K562 (cell line): ENCODE results near the gene SPATA2. TPM values are rescaled to one million over a fixed set of nuclear protein-coding genes. Genes with fewer than 3 reads are reported as not detected.

Source experiments
- ATAC-seq: fragments of 200-7000 bp; cut with Tn5 transposase; 3 replicates; pipeline ENCODE4 v1.9.1; 2020; ENCODE audit warnings: moderate library complexity
- BruUV-seq: library from RNA; stranded (reverse); fragments of 400-500 nt; replicated peaks from 2 replicates; lab custom pipeline; 2021; lab: Mats Ljungman, UMichigan
- CTCF ChIA-PET: fragments of 300-600 bp; formaldehyde crosslinking; extraction: SDS; loops from one replicate; lab custom pipeline; 2021; ENCODE audit warnings: low intra/inter-chr PET ratio; lab: Yijun Ruan, JAX
- POLR2A ChIA-PET: fragments of 300-600, 350-650 bp; sonication (Branson Sonifier 250); formaldehyde crosslinking; extraction: SDS; loops from one replicate; lab custom pipeline; 2021; ENCODE audit warnings: antibody characterized with exemption, inconsistent platforms; lab: Yijun Ruan, JAX
- DNase-seq, 4 experiments: peaks; one replicate each; pipeline versions ENCODE4 v3.0.0 to v3.0.0-alpha.2; 2011 to 2018; ENCODE audit warnings: low spot score in 3 of 4, mixed read lengths in 3 of 4; ENCODE audit errors: extremely low read depth in 1 of 4
- FAIRE-seq: peaks from 2 replicates; lab custom pipeline; 2011; peaks lifted over from hg19 to GRCh38; lab: Jason Lieb, UNC
- H2AFZ ChIP-seq: 2 replicates; pipeline ENCODE4 v1.6.0; 2011; ENCODE audit warnings: low read depth, low read length, control low read depth, inconsistent platforms
- H3K27ac ChIP-seq: fragments of 200-600 bp; 3 replicates; pipeline ENCODE4 v1.8.0; 2011; ENCODE audit warnings: low read depth, mild to moderate bottlenecking, control low read depth, inconsistent platforms, low read length, moderate library complexity, mixed read lengths; ENCODE audit errors: extremely low read depth
- H3K27me3 ChIP-seq, 2 experiments: fragments of 300-600 bp in 1 of 2; 2 replicates in 1 of 2; 3 replicates in 1 of 2; pipeline versions ENCODE4 v1.6.0 to v1.8.0; 2011; ENCODE audit warnings: inconsistent platforms in 2 of 2, low read length in 2 of 2, mild to moderate bottlenecking in 1 of 2, mixed read lengths in 1 of 2, moderate library complexity in 1 of 2; ENCODE audit not compliant: control insufficient read depth in 2 of 2, insufficient read depth in 2 of 2
- H3K36me3 ChIP-seq: fragments of 300-600 bp; 3 replicates; pipeline ENCODE4 v1.8.0; 2011; ENCODE audit warnings: mild to moderate bottlenecking, low read length, inconsistent platforms; ENCODE audit not compliant: control insufficient read depth, insufficient read depth
- H3K4me1 ChIP-seq, 2 experiments: fragments of 200-600 bp in 1 of 2; replicated peaks in 1 of 2; 2 replicates in 1 of 2; 3 replicates in 1 of 2; pipeline versions ENCODE4 v1.5.1 to v1.8.0; 2011; ENCODE audit warnings: inconsistent platforms in 2 of 2, low read length in 2 of 2, mild to moderate bottlenecking in 1 of 2, mixed read lengths in 1 of 2, moderate library complexity in 1 of 2; ENCODE audit not compliant: control insufficient read depth in 2 of 2, insufficient read depth in 2 of 2
- H3K4me2 ChIP-seq: 2 replicates; pipeline ENCODE4 v1.6.1; 2011; ENCODE audit warnings: low read length, control low read depth, inconsistent platforms, mixed read lengths; ENCODE audit not compliant: insufficient read depth
- H3K4me3 ChIP-seq: fragments of 200-600 bp; sonication (generic), shearing (Covaris generic); 2 replicates; pipeline ENCODE4 v1.5.1; 2016; ENCODE audit warnings: control low read depth, inconsistent platforms
- H3K79me2 ChIP-seq: fragments of 200-600 bp; 3 replicates; pipeline ENCODE4 v1.8.0; 2011; ENCODE audit warnings: low read length, inconsistent platforms; ENCODE audit not compliant: control insufficient read depth, insufficient read depth
- H3K9ac ChIP-seq, 2 experiments: 2 replicates each; pipeline versions ENCODE4 v1.6.0 to v1.6.1; 2011; ENCODE audit warnings: low read depth in 2 of 2, low read length in 2 of 2, control low read depth in 1 of 2, inconsistent platforms in 1 of 2, mild to moderate bottlenecking in 1 of 2, mixed read lengths in 1 of 2; ENCODE audit not compliant: insufficient read depth in 1 of 2
- H3K9me1 ChIP-seq: one replicate; pipeline ENCODE4 v1.6.0; 2011; ENCODE audit warnings: inconsistent platforms, mild to moderate bottlenecking, low read length, moderate library complexity; ENCODE audit not compliant: control insufficient read depth, insufficient read depth
- H3K9me3 ChIP-seq: replicated peaks from 2 replicates; pipeline ENCODE4 v1.5.1; 2011; ENCODE audit warnings: low read depth, low read length, inconsistent platforms; ENCODE audit not compliant: control insufficient read depth, insufficient read depth
- H4K20me1 ChIP-seq: replicated peaks from 2 replicates; pipeline ENCODE4 v1.6.1; 2011; ENCODE audit warnings: low read length, inconsistent platforms, mixed read lengths; ENCODE audit not compliant: control insufficient read depth, insufficient read depth
- LCOR ChIP-seq: sonication (generic); formaldehyde crosslinking; IDR thresholded peaks from 2 replicates; pipeline ENCODE4 v1.8.0; 2022; ENCODE audit warnings: mild to moderate bottlenecking, missing genetic modification reagents
- MAZ ChIP-seq, 2 experiments: fragments of 450-650 bp in 1 of 2; sonication (generic) in 1 of 2; formaldehyde crosslinking; IDR thresholded peaks in 1 of 2; conservative IDR thresholded peaks in 1 of 2; 2 replicates each; pipeline versions ENCODE4 v1.4.0 to v1.5.0; 2020; ENCODE audit warnings: mild to moderate bottlenecking in 1 of 2, missing genetic modification reagents in 1 of 2
- PCBP2 ChIP-seq: fragments of 200-400 bp; formaldehyde crosslinking; IDR thresholded peaks from 2 replicates; pipeline ENCODE4 v1.6.1; 2018; ENCODE audit warnings: low read length, low read depth, mild to moderate bottlenecking, moderate library complexity; ENCODE audit not compliant: poor library complexity, severe bottlenecking
- PHB ChIP-seq: fragments of 250-450 bp; sonication (Bioruptor Pico); IDR thresholded peaks from 2 replicates; pipeline ENCODE4 v1.5.0; 2021
- TSC22D4 ChIP-seq: fragments of 450-650 bp; IDR thresholded peaks from 2 replicates; pipeline ENCODE4 v1.6.1; 2016; ENCODE audit warnings: missing genetic modification characterization, missing biosample characterization, control low read depth
- ZNF12 ChIP-seq: sonication (generic); formaldehyde crosslinking; IDR thresholded peaks from 2 replicates; pipeline ENCODE4 v1.4.0; 2020; ENCODE audit warnings: mild to moderate bottlenecking, missing genetic modification reagents
- ZNF253 ChIP-seq: fragments of 250-450 bp; sonication (Bioruptor Pico); conservative IDR thresholded peaks from 2 replicates; pipeline ENCODE4 v1.6.1; 2021; ENCODE audit warnings: mild to moderate bottlenecking
- ZNF518B ChIP-seq: fragments of 250-450 bp; sonication (Bioruptor Pico); IDR thresholded peaks from 2 replicates; pipeline ENCODE4 v1.5.0; 2021; ENCODE audit warnings: mild to moderate bottlenecking, moderate library complexity
- ZNF766 ChIP-seq: fragments of 200-800 bp; sonication (Bioruptor generic); conservative IDR thresholded peaks from 2 replicates; pipeline ENCODE4 v1.6.1; 2016; ENCODE audit warnings: missing genetic modification characterization, missing compliant biosample characterization
- WGBS: fragments of 100-300 bp; shearing (Covaris generic); methylation state at CpG from one replicate; pipeline ENCODE4 v1.1.6; 2016; ENCODE audit warnings: low coverage, mixed read lengths; ENCODE audit not compliant: insufficient coverage; ENCODE audit errors: missing lambda C conversion rate; 5-methylcytosine and 5-hydroxymethylcytosine counted together
- in situ Hi-C: fragments of 300-500 bp; cut with MboI; formaldehyde crosslinking; loops from 4 replicates; pipeline ENCODE4 v1.15.0; 2018; ENCODE audit warnings: inconsistent platforms, mixed read lengths
- intact Hi-C: fragments of 100-400 bp; cut with micrococcal nuclease; formaldehyde crosslinking; loops from 2 replicates; pipeline ENCODE4 v1.14.2; 2022
- polyA plus RNA-seq, 8 experiments: library from polyadenylated mRNA; depleted of rRNA in 4 of 8; stranded (reverse) in 5 of 8; unstranded in 3 of 8; fragments of >200 nt; fragmentation: Nextera tagmentation in 2 of 8; fragmentation: Illumina TruSeq in 1 of 8; extraction: Ambion mirVana in 2 of 8; extraction: Trizol in 1 of 8; gene quantifications; 2 replicates each; pipeline versions ENCODE4 v1.2.1 to v1.2.3, GENCODE V29; 2011 to 2014; ENCODE audit warnings: inconsistent platforms in 1 of 8, missing spikeins in 1 of 8
- total RNA-seq, 7 experiments: library from RNA; depleted of rRNA in 6 of 7; stranded (reverse); fragments of >200 nt in 6 of 7; fragmentation: Illumina TruSeq in 2 of 7; extraction: Trizol in 2 of 7; gene quantifications; 2 replicates each; pipeline versions ENCODE4 v1.2.1 to v1.2.3, GENCODE V29; 2011 to 2021; ENCODE audit warnings: low replicate concordance in 1 of 7

Gene SPATA2
- total and polyA plus RNA-seq, 9 of the 15 experiments (the other 6 are each of a cell fraction or from before 2014, with no cell fraction given): 0.46 to 8.2 (median 2.7) TPM

- DNase-seq: no peak
- peaks cover 39% of the 10 kb centered on the region for H3K79me2 ChIP-seq
- H2AFZ ChIP-seq: no peak overlapping the region
- no peak for FAIRE-seq
- no peak overlapping the region for H3K27ac ChIP-seq
- TF ChIP-seq PHB (CRISPR knock-in tag) (no peak), PCBP2 (no peak), TSC22D4 (no peak), ZNF766 (CRISPR knock-in tag) (no peak), ZNF12 (CRISPR knock-in tag) (no peak), ZNF518B (CRISPR knock-in tag) (no peak), MAZ (CRISPR knock-in tag; conservative IDR thresholded peaks at IDR 0.05 in 1 of 2, IDR thresholded peaks at IDR 0.05 in 1 of 2) (no peak), LCOR (no peak), ZNF253 (CRISPR knock-in tag) (no peak)
- TF ChIP-seq, all 486 proteins: peak for 0
- H3K27me3 ChIP-seq: no peaks in the 10 kb centered on the region
- 0 out of 2 replicates have a peak, but pooled peaks cover 6% of the 10 kb centered on the region for H4K20me1 ChIP-seq
- CTCF ChIA-PET: no interaction called here
- H3K9me3 ChIP-seq: no peaks in the 10 kb centered on the region
- H3K4me3 ChIP-seq: no peak overlapping the region
- ATAC-seq: no peak
- no peaks in the 10 kb centered on the region for H3K9me1 ChIP-seq
- WGBS: 94% methylated on average over 10 of the region's 10 CpGs
- no peak overlapping the region for H3K9ac ChIP-seq
- no TSS peak for BruUV-seq
- in situ Hi-C loops: no loop called here
- intact Hi-C loops: no loop called here
- peaks cover 0 to 3% of the 10 kb centered on the region in 2 experiments; a peak in 1 of 5 replicates for H3K4me1 ChIP-seq
- peaks cover 89% of the 10 kb centered on the region for H3K36me3 ChIP-seq
- no peak overlapping the region for H3K4me2 ChIP-seq
- POLR2A ChIA-PET: interaction anchor here (0.5 to 4.0 kb wide), 5 partner anchors 8 to 19 kb away, joined by 3 to 30 read pairs (median 4); partner anchors contain the start of gene RNF114
These were observed 30.6 kb upstream of the SPATA2 start for GRCh38 chr20:49945701-49946477.
